NCI-H510A (cell line): ENCODE measurements around the gene PLXNA3.

Source experiments
- DNase-seq: peaks from one replicate; lab custom pipeline; 2025; lab: John Stamatoyannopoulos, UW

PLXNA3 gene

GRCh38 chrX:154458116-154458953 lies at the start of gene PLXNA3:
TSS of gene PLXNA3 (plus strand) at chrX:154458281. CDS start at chrX:154460184, 1,903 bp downstream.
- no peak for DNase-seq

- no peak for DNase-seq
Observed at GRCh38 chrX:154408659-154409221, 49.3 kb upstream of the PLXNA3 start.

- no peak for DNase-seq
Observed at GRCh38 chrX:154409222-154409871, 48.7 kb upstream of the PLXNA3 start, which contains the start of gene DNASE1L1. TSS of gene DNASE1L1 (minus strand) at chrX:154409254. CDS start at chrX:154405568, 3,686 bp downstream.

- no peak for DNase-seq
Observed at GRCh38 chrX:154411981-154412340, 46.1 kb upstream of the PLXNA3 start.

GRCh38 chrX:154412468-154412867 lies 45.6 kb upstream of the PLXNA3 start:
- DNase-seq = no peak

- no peak for DNase-seq
Observed at GRCh38 chrX:154413142-154413541, 44.9 kb upstream of the PLXNA3 start.

GRCh38 chrX:154417157-154417556 lies 40.9 kb upstream of the PLXNA3 start:
- no peak for DNase-seq

GRCh38 chrX:154419189-154419588 lies 38.9 kb upstream of the PLXNA3 start:
- no peak for DNase-seq

GRCh38 chrX:154419688-154420401 lies 38.2 kb upstream of the PLXNA3 start:
- DNase-seq = no peak

- DNase-seq = no peak
Observed at GRCh38 chrX:154420402-154420756, 37.7 kb upstream of the PLXNA3 start.

- DNase-seq = no peak
Observed at GRCh38 chrX:154426916-154427770, 30.9 kb upstream of the PLXNA3 start.

- DNase-seq = peak; percentile 84
Observed at GRCh38 chrX:154428176-154429171, 29.6 kb upstream of the PLXNA3 start, which contains the start of gene ATP6AP1. TSS of gene ATP6AP1 (plus strand) at chrX:154428677. CDS start at chrX:154428693, 16 bp downstream.

GRCh38 chrX:154429711-154430110 lies 28.4 kb upstream of the PLXNA3 start:
- DNase-seq = no peak

GRCh38 chrX:154430479-154430878 lies 27.6 kb upstream of the PLXNA3 start:
- no peak for DNase-seq

GRCh38 chrX:154430916-154431315 lies 27.2 kb upstream of the PLXNA3 start:
- no peak for DNase-seq

GRCh38 chrX:154431341-154431740 lies 26.7 kb upstream of the PLXNA3 start:
- DNase-seq = no peak

- no peak for DNase-seq
Observed at GRCh38 chrX:154432210-154432609, 25.9 kb upstream of the PLXNA3 start.

GRCh38 chrX:154433605-154434004 lies 24.5 kb upstream of the PLXNA3 start:
- no peak for DNase-seq

- no peak for DNase-seq
Observed at GRCh38 chrX:154434394-154435168, 23.5 kb upstream of the PLXNA3 start.
